MCF 10A (cell line): ENCODE data around the gene KCNN1. TPM values are rescaled to one million over a fixed set of nuclear protein-coding genes. Genes with fewer than 3 reads are reported as not detected.

Source experiments
- BruUV-seq: library from RNA; stranded (reverse); fragments of 400-500 nt; replicated peaks from 2 replicates; lab custom pipeline; 2021; lab: Mats Ljungman, UMichigan
- CTCF ChIA-PET: fragments of 300-600 bp; sonication (Branson Sonifier 250); formaldehyde crosslinking; extraction: SDS; loops from one replicate; lab custom pipeline; 2021; ENCODE audit warnings: antibody characterized with exemption, inconsistent platforms; lab: Yijun Ruan, JAX
- POLR2A ChIA-PET: fragments of 300-600, 350-650 bp; sonication (Branson Sonifier 250); formaldehyde crosslinking; extraction: SDS; loops from one replicate; lab custom pipeline; 2020; ENCODE audit warnings: antibody characterized with exemption, inconsistent platforms; lab: Yijun Ruan, JAX
- DNase-seq: peaks from one replicate; pipeline ENCODE4 v3.0.0-alpha.2; 2018; ENCODE audit not compliant: unreplicated experiment
- H3K27ac Mint-ChIP-seq: one replicate; pipeline ENCODE4 v1.8.0; 2022; ENCODE audit warnings: mild to moderate bottlenecking, low read depth, mixed read lengths; ENCODE audit not compliant: unreplicated experiment
- H3K27me3 Mint-ChIP-seq: one replicate; pipeline ENCODE4 v1.8.0; 2022; ENCODE audit warnings: mixed read lengths; ENCODE audit not compliant: insufficient read depth, unreplicated experiment
- H3K36me3 Mint-ChIP-seq: one replicate; pipeline ENCODE4 v1.8.0; 2022; ENCODE audit warnings: mild to moderate bottlenecking, moderate library complexity, mixed read lengths; ENCODE audit not compliant: insufficient read depth, unreplicated experiment
- H3K4me1 Mint-ChIP-seq: one replicate; pipeline ENCODE4 v1.8.0; 2022; ENCODE audit warnings: mixed read lengths; ENCODE audit not compliant: insufficient read depth, unreplicated experiment
- H3K4me3 Mint-ChIP-seq: one replicate; pipeline ENCODE4 v1.8.0; 2022; ENCODE audit warnings: mild to moderate bottlenecking, moderate library complexity, mixed read lengths; ENCODE audit not compliant: unreplicated experiment
- H3K9me3 Mint-ChIP-seq: one replicate; pipeline ENCODE4 v1.8.0; 2022; ENCODE audit warnings: mixed read lengths; ENCODE audit not compliant: unreplicated experiment
- intact Hi-C: fragments of 100-400 bp; cut with micrococcal nuclease; formaldehyde crosslinking; loops from 2 replicates; pipeline ENCODE4 v1.14.1; 2022
- total RNA-seq: library from RNA; stranded (reverse); gene quantifications from 2 replicates; pipeline ENCODE4 v1.2.3, GENCODE V29; 2022
- TF ChIP-seq, protein P1 (sequence below): fragments of 200-600 bp; IDR thresholded peaks from one replicate; pipeline ENCODE4 v1.8.0; 2022; ENCODE audit warnings: antibody characterized with exemption, mild to moderate bottlenecking; ENCODE audit not compliant: unreplicated experiment

The KCNN1 gene
- total RNA-seq, 1 experiment from 2014 or later, result not detected

DNA sequence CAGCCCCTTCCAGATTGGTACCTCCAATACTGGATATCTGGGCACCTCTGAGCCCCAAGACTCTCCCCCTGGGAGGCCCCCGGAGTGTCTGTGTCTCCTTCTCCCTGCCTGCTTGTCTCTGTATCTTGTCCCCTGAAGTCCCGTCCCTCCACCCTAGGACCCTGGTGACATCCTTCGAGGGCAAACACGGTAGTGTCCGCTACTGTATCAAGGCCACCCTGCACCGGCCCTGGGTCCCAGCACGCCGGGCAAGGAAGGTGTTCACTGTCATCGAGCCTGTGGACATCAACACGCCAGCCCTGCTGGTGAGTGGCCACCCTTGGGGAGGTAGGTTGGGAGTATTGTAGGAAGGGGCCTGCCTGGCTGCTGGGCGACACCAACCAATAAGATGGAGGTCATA lies 41.9 kb downstream of the KCNN1 start:
- Mint-ChIP-seq H3K27me3 (no peaks in the 10 kb centered on the region), H3K4me1 (peaks cover 21% of the 10 kb centered on the region), H3K36me3 (peaks cover 58% of the 10 kb centered on the region), H3K27ac (peak overlapping the region; percentile 23), H3K4me3 (peak overlapping the region; percentile 70), H3K9me3 (no peaks in the 10 kb centered on the region)
- CTCF ChIA-PET, result interaction anchor here (0.5 to 5.7 kb wide), 5 partner anchors 12 to 241 kb away, joined by 3 to 103 read pairs (median 3); no protein-coding TSS in a partner anchor
- TF ChIP-seq, protein P1, sequence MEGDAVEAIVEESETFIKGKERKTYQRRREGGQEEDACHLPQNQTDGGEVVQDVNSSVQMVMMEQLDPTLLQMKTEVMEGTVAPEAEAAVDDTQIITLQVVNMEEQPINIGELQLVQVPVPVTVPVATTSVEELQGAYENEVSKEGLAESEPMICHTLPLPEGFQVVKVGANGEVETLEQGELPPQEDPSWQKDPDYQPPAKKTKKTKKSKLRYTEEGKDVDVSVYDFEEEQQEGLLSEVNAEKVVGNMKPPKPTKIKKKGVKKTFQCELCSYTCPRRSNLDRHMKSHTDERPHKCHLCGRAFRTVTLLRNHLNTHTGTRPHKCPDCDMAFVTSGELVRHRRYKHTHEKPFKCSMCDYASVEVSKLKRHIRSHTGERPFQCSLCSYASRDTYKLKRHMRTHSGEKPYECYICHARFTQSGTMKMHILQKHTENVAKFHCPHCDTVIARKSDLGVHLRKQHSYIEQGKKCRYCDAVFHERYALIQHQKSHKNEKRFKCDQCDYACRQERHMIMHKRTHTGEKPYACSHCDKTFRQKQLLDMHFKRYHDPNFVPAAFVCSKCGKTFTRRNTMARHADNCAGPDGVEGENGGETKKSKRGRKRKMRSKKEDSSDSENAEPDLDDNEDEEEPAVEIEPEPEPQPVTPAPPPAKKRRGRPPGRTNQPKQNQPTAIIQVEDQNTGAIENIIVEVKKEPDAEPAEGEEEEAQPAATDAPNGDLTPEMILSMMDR, result no peak
- DNase-seq, result no peak
- BruUV-seq, result no TSS peak
- POLR2A ChIA-PET, result no interaction called here
- intact Hi-C loops, result loop anchor here (5.0 to 10.0 kb wide), 2 partner anchors 146 to 243 kb away; partner anchors contain the start of gene PIK3R2

DNA sequence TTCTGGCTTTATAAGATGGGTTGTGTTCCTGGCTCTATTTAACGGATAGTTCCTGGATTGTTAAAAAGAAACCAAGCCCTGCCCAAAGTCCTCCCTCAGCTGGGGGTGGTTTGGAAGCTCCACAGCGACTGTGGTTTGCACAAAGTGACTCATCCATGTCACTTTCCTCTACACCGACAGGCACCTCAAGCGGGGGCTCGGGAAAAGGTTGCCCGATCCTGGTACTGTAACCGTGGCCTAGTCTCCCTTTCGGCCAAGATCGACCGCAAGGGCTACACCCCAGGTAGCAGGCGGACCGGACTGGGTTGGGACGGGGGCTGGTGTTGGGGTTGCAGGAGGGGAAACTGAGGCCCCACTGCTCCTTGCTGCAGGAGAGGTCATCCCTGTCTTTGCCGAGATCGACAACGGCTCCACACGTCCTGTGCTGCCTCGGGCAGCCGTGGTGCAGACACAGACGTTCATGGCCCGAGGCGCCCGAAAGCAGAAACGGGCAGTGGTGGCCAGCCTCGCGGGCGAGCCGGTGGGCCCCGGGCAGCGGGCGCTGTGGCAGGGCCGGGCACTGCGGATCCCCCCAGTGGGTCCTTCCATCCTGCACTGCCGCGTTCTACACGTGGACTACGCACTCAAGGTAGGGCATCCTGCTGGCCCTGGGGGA lies 42.6 kb downstream of the KCNN1 start:
- peak; percentile 42 for DNase-seq
- Mint-ChIP-seq H3K27me3 (no peaks in the 10 kb centered on the region), H3K9me3 (no peaks in the 10 kb centered on the region), H3K4me1 (peaks cover 21% of the 10 kb centered on the region), H3K36me3 (peaks cover 60% of the 10 kb centered on the region), H3K4me3 (peak overlapping the region; percentile 70), H3K27ac (no peak overlapping the region)
- ChIA-PET CTCF (interaction anchor here (0.7 to 5.7 kb wide), 2 partner anchors 48 to 241 kb away, joined by 3 to 103 read pairs; no protein-coding TSS in a partner anchor), POLR2A (no interaction called here)
- intact Hi-C loops, result loop anchor here (5.0 to 10.0 kb wide), 2 partner anchors 145 to 243 kb away; partner anchors contain the start of gene PIK3R2
- TF ChIP-seq, protein P1, result no peak
- BruUV-seq, result no TSS peak

DNA sequence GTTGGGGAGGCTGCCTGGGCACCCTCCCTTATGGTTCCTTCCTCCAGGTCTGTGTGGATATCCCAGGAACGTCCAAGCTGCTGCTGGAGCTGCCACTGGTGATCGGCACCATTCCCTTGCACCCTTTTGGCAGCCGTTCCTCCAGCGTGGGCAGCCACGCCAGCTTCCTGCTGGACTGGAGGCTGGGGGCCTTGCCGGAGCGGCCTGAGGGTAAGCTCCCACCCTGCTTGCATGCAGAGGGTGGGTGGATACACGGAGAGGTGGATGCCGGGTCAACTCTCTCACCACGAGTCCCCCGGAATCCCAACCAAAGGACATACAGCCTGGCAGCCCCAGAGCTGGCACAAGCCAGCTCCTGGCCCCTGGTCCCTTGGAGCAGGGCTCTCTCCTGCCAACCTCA lies 43.2 kb downstream of the KCNN1 start:
- ChIA-PET CTCF (interaction anchor here (0.8 to 5.7 kb wide), 2 partner anchors 48 to 72 kb away, joined by 3 to 103 read pairs; no protein-coding TSS in a partner anchor), POLR2A (interaction anchor here (1.2 kb wide), 1 partner anchor 183 kb away, joined by 3 read pairs; the partner anchor contains the start of gene MPV17L2)
- Mint-ChIP-seq H3K27me3 (no peaks in the 10 kb centered on the region), H3K4me3 (no peak overlapping the region), H3K36me3 (peaks cover 64% of the 10 kb centered on the region), H3K9me3 (no peaks in the 10 kb centered on the region), H3K27ac (no peak overlapping the region), H3K4me1 (peaks cover 21% of the 10 kb centered on the region)
- TF ChIP-seq, protein P1, result no peak
- no peak for DNase-seq
- intact Hi-C loops, result no loop called here
- BruUV-seq, result no TSS peak
